HG02840 (cell line): ENCODE results near the gene CAMTA1.

ENCODE experiments used
- ATAC-seq: cut with Tn5 transposase; IDR thresholded peaks from one replicate; pipeline ENCODE4 v1.9.1; 2021; ENCODE audit warnings: mild to moderate bottlenecking, moderate library complexity, moderate number of reproducible peaks; ENCODE audit not compliant: unreplicated experiment, low FRiP score

Gene CAMTA1

GRCh38 chr1:7441143-7441841, 656.0 kb downstream of the CAMTA1 start:
- ATAC-seq, result no peak

DNA sequence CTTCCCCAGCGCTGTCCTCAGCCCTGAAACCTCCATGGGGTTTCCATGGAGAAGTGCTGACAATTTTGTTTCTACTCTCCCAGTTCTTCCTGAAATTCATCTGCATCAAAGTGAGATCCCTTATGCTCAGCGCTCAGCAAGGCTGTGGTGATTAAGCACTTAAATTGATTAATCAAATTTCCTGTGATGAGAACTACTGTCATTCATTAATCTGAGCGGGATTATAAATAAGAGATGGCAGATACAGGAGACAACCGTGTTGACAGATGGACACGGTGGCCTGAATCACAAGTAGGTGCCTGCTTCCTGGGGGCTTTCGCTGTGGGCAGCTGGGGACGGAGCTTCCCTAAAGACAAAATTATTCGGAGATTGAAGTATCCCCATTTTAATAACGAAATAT, 656.8 kb downstream of the CAMTA1 start:
- ATAC-seq, result no peak

DNA sequence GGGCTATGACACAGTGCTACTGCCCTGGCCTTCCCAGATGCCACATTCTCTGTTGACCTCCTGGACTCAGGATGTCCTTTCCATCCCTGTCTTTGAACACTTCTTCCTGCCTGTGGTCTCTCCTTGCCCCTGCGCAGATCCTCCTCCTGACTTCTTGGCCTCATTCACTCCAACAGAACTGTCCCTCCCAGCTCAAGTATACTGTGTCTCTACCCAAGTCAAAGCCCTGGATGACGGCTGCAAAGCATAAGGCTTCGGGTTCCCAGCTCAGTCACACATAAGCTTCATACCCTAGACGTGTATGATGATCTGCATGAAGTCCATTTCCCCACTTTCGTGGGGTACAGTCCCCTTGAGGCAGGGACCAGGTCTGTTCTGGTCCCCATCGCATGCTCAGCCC, 657.7 kb downstream of the CAMTA1 start:
- ATAC-seq, result no peak

GRCh38 chr1:7444363-7444762, 659.1 kb downstream of the CAMTA1 start:
- no peak for ATAC-seq

GRCh38 chr1:7447093-7447492, 661.8 kb downstream of the CAMTA1 start:
- ATAC-seq, result no peak

- no peak for ATAC-seq
These were observed 662.5 kb downstream of the CAMTA1 start for GRCh38 chr1:7447736-7448135.

DNA sequence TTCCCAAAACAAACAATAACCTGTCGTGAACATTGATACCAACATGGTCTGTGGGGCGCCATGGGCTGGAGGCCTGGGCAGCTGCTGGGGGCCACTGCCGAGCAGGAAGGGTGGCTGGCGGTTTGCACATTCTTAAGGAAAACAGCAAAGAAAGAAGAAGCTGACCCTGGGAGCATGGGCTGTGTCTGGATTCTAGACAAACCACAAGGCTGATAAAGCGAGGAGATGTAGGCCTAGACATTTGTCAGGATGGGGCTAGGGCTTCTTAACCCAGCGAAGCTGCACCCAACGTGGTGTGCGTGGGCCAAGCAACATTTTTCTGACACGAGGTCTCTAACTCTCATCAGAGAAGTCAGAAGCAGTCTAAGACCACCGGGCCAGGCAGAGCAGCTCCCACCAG, 663.7 kb downstream of the CAMTA1 start:
- no peak for ATAC-seq

GRCh38 chr1:7449750-7450149, 664.5 kb downstream of the CAMTA1 start:
- no peak for ATAC-seq

- ATAC-seq, result no peak
These were observed 665.6 kb downstream of the CAMTA1 start for GRCh38 chr1:7450838-7451237.

DNA sequence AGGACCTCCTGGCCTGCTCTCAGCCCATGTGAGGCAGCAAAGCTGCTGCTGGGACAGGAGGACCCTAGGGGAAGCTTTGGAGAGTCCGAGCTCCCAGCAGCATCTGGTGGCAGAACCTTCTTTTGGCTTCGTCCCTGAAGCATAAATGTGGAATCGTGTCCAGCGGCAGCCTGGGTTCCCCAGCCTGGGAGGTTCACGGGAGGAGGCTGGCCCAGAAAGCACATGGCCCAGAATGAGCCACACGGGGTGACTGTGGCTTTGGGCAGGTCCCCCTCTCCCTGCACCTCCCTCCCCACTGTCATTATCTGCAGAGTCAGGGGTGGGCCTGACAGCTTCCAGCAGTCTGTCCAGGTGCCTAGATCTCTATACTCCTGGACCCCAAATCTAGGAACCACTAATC, 667.8 kb downstream of the CAMTA1 start:
- ATAC-seq, result no peak

- ATAC-seq, result no peak
These were observed 669.0 kb downstream of the CAMTA1 start for GRCh38 chr1:7454052-7454815.

DNA sequence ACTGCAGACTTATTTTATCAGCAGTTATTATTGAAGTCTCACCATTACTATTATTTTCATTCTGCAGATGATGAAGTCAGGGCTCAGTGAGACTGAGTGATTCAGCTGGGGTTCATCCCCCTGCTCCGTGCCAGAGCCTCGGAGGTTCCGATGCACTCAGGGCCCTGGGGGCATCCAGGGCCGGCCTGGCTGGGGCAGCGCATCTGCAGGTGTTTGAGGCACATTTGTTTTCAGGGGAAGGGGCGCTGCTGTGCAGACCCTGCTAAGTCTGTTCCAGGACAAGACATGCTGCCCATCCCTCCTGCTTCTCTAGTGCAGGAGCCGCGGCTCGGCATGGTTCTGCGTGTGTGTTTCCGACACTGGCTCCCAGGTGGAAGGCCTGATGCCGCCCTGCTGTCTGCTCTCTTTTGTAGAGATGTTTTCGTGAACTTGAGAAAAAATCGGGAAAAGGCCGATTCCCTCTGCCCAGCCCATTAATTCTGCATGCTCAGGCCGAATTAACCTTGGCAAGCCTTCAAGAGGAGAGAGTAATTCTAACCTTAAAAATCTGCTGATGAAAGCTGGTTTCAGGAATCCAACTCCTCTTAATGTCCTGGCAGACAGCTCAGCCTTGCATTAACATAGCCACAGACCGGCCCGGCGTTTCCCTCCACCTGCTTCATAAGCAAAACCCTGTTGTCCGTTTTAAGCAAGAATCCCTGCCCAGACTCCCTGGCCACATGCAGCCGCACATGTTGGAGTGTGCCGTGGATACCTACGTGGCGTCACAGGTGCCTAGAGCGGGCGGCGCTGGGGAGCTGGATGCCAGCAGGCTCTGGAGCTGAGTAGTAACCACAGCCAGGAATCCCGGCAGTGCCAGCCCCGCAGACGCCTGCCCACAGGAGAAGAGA, 669.9 kb downstream of the CAMTA1 start:
- ATAC-seq, result no peak

DNA sequence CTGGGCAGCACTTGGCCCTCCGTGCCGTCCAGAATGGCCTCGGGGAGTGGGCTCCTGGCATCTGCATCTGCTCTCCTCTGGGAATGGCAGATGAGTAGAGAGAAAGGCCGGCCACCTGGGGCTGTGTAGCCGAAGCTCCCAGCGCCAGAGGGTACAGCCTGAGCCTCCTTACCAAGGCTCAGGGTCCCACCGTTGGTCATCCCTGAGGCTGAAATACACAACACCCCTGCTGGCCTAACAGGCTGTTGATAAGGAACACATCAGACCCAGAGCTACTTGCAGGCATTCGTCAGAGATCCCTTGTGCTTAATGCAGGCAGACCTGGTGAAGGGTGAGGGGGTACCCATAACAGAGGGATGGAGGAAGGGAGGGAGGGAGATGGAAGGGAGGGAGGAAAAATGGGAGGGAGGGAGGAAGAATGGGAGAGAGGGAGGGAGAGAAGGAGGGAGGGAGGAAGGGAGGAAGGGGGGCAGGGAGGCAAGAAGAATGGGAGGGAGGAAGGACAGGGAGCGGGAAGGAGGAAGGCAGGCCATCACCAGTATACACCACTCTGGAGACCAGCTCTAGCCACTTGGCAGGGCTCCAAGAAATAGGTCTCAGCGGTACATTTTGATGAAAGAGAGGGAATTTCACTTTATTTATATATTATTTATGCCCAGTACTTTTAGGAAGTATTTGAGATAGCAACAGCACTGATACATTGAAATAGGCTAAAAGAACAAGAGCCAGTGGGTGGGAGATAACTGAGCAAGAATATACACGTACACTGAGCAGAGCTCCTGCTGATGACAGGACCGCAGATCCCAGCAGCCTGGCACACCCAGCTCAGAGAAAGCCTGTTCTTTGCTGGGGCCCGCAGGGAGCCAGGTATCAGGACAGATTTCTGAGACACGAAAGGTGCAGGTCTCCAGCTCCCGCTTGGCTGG, 670.8 kb downstream of the CAMTA1 start:
- no peak for ATAC-seq

DNA sequence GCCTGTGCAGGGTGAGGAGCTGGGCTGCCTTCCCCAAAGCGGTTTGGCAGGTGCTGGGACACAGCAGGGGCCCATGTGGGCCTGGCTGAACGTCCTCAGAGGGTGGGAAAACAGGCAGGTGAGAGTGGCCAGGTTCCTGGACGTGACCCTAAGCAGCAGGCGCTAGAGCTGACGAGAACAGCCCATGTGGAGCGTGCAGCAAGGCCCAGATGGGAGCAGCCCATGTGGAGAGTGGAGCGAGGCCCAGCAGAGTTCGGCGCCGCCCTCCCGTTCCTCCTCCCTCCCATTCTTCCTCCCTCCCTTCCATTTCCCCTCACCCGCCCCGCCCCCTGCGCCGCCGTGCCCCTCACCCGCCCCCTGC, 671.4 kb downstream of the CAMTA1 start:
- ATAC-seq, result no peak

DNA sequence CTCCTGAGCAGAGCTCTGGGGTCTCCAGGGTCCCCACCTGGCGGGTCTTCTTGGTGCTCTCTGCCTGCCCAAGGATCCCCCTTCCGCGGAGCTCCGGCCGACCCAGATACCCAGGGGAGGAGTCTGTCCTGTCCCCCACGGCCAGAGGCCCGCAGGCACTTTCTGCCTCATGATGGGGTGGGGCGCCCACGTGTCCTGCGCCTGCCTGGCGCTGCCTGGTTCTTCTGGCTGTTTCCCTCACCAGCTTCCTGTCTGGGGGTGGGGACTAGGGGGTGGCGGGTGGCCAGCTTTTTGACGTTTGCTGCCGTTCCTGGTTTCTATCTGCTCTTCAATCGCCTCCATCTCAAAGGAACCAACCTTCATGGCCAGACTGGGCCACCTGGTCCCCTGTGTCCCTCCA, 672.6 kb downstream of the CAMTA1 start:
- ATAC-seq, result no peak

DNA sequence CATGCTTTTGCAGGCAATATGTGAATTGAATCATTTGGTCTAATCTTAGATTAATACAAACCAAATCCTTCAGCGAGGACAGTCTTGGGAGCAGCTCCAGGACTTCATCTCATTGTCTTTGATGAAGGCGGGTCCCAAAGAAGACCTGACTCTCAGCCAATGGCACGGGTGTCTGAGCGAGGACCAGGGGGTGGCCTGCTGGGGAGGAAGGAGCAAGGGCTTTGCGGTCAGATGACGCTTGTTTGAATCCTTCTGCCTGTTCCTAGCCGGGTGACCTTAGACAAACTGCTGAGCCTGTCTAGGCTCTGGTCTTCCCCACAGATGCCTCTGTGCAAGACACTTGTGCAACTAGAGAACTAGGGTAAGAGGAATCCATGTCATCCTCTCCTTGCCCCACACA, 673.7 kb downstream of the CAMTA1 start:
- ATAC-seq, result no peak

DNA sequence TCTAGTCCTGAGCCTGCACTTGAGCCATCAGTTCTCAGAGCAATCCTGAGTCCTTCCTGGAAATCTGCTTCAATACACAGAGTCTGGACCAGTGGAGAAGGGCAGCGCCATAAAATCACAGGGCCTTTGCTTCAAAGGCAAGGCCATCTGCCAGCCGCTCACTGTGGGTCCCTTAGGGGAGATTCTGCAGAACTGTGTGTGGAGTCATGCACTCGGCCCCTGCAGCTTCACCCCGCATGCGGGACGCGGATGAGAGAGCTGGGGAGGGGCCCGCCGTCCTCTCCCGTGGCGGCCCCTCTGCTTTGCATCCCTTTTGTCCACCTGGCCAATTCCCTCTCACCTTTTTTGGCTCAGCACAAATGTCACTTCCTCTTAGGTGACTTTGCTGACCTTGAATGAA, 674.7 kb downstream of the CAMTA1 start:
- no peak for ATAC-seq

DNA sequence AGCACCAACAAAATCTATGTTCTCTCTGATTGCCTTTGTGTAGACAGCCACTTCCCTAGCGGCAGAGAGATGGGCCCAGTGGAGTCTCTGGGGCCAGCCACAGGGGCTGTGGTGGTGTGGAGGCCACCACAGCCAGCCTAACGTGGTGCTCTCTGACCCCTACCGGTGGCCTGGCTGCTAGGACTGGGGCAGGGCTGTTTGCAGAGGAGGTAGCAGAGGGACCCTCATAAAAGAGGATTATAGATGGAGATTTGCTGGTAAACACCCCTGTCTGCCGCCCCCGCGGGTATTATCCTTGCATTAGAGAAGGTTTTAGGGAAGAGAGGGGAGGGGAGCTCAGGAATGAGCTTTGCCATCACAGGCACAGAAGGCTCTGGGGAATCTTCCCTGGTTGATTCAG, 675.6 kb downstream of the CAMTA1 start:
- ATAC-seq, result no peak

GRCh38 chr1:7462617-7463016, 677.4 kb downstream of the CAMTA1 start:
- no peak for ATAC-seq

DNA sequence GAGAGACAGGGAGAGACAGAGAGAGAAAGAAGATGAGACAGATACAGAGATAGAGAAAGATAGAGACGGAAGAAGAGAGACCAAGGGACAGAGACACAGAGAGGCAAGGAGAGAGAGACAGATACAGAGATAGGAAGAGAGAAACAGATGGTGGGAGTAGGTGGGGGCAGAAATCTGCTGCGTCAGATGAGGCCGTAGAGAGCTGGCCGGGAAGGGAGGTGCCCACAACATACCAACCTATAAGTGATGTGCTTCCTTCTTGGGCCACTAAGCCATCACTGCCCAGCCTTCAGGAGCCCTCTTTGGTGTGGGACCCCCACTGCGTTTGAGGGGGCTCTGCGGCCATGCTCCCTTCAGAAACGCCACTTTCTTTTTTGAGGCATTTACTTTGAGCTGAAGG, 678.3 kb downstream of the CAMTA1 start:
- ATAC-seq, result no peak
